ENCODE data around the gene ATP6AP2.

The ATP6AP2 gene

GRCh38 chrX:40625294-40625693 lies 44.5 kb downstream of the ATP6AP2 start:
- no peak overlapping the region for H3K4me3 ChIP-seq (ENCODE audit: low read depth, low read length)
- no peak for DNase-seq (ENCODE audit: low read depth)

- no peak for DNase-seq (ENCODE audit: low read depth)
Observed at GRCh38 chrX:40628506-40628905, 47.7 kb downstream of the ATP6AP2 start.

GRCh38 chrX:40632199-40632598 lies 51.4 kb downstream of the ATP6AP2 start:
- no peak for DNase-seq (ENCODE audit: low read depth)
- no peak overlapping the region for H3K4me3 ChIP-seq (ENCODE audit: low read depth, low read length)

More at GRCh38 chrX:40628506-40628905, 47.7 kb downstream of the ATP6AP2 start:
- H3K4me3 ChIP-seq (ENCODE audit: low read depth, low read length), result no peak overlapping the region

- DNase-seq (ENCODE audit: low read depth), result no peak
- H3K4me3 ChIP-seq (ENCODE audit: low read depth, low read length), result no peak overlapping the region
Observed at GRCh38 chrX:40637687-40638086, 56.9 kb downstream of the ATP6AP2 start.

GRCh38 chrX:40644176-40644575 lies 63.4 kb downstream of the ATP6AP2 start:
- H3K4me3 ChIP-seq (ENCODE audit: low read depth, low read length), result peak overlapping the region; percentile 36
- no peak for DNase-seq (ENCODE audit: low read depth)

- peak overlapping the region; percentile 36 for H3K4me3 ChIP-seq (ENCODE audit: low read depth, low read length)
- DNase-seq (ENCODE audit: low read depth), result no peak
Observed at GRCh38 chrX:40644821-40645358, 64.1 kb downstream of the ATP6AP2 start.

- H3K4me3 ChIP-seq (ENCODE audit: low read depth, low read length), result peak overlapping the region; percentile 71
- no peak for DNase-seq (ENCODE audit: low read depth)
Observed at GRCh38 chrX:40646489-40647306, 65.9 kb downstream of the ATP6AP2 start.

GRCh38 chrX:40647307-40648197 lies 66.8 kb downstream of the ATP6AP2 start, which contains the start of gene CXorf38:
Gene CXorf38 (minus strand): TSS chrX:40647561. CDS start chrX:40647520, 41 bp downstream.
- DNase-seq (ENCODE audit: low read depth), result peak; percentile 39
- peak within 1 kb of the TSS; percentile 71 for H3K4me3 ChIP-seq (ENCODE audit: low read depth, low read length)

GRCh38 chrX:40651620-40652223 lies 71.0 kb downstream of the ATP6AP2 start:
- no peak for DNase-seq (ENCODE audit: low read depth)
- H3K4me3 ChIP-seq (ENCODE audit: low read depth, low read length), result no peak overlapping the region

- no peak for DNase-seq (ENCODE audit: low read depth)
Observed at GRCh38 chrX:40652664-40653063, 71.9 kb downstream of the ATP6AP2 start.

GRCh38 chrX:40653535-40653934 lies 72.8 kb downstream of the ATP6AP2 start:
- H3K4me3 ChIP-seq (ENCODE audit: low read depth, low read length), result no peak overlapping the region
- no peak for DNase-seq (ENCODE audit: low read depth)

More at GRCh38 chrX:40652664-40653063, 71.9 kb downstream of the ATP6AP2 start:
- H3K4me3 ChIP-seq (ENCODE audit: low read depth, low read length), result no peak overlapping the region

Data from skeletal muscle cell (primary cell).